ENCODE results near the gene RUNX3. TPM values are rescaled to one million over a fixed set of nuclear protein-coding genes. Genes with fewer than 3 reads are reported as not detected.
A peak's percentile ranks its signal among the peaks of the same experiment; 100 is the strongest.

RUNX3 gene
- total and polyA plus RNA-seq, 4 experiments from 2014 or later: 12.5 to 112 (median 78.0) TPM

DNA sequence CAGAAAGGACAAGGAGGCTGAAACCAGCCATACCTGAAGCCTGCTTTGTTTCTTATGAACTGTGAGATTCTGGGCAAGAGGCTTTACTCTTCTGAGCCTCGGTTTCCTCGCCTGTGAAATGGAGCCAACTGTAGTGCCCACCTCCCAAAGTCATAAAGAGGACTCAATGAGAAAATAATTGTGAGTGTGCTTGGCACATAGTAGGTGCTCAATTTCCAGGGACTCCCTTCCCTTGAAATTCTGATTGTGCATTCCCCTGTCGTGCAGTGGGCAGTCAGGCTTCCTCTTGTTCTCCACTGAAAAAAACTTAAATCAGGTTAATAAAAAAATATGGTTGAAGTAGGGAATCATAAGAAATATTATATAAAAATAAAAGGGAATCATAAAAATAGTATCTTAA is 37.5 kb upstream of the RUNX3 start:
- no peaks in the 10 kb centered on the region for H3K9me3 ChIP-seq (ENCODE audit: control insufficient read depth in 1 of 2, low read length in 2 of 2)
- intact Hi-C loops (cut with micrococcal nuclease): no loop called here
- H3K9me3 Mint-ChIP-seq: no peaks in the 10 kb centered on the region
- no peaks in the 10 kb centered on the region for H3K36me3 ChIP-seq (ENCODE audit: insufficient read depth, low read length)
- no peak overlapping the region for H3K4me3 ChIP-seq (ENCODE audit: low read length in 2 of 2)
- no peak overlapping the region for H3K27ac ChIP-seq (ENCODE audit: low read depth, low read length)
- no peak for DNase-seq
- H3K4me1 Mint-ChIP-seq: peaks cover 26 to 81% (median 49%) of the 10 kb centered on the region in 4 donors
- H3K27ac Mint-ChIP-seq: peak overlapping the region in 1 of 7 donors; percentile 36
- peaks cover 0 to 2% of the 10 kb centered on the region in 2 donors for H3K27me3 Mint-ChIP-seq
- peaks cover 0 to 4% of the 10 kb centered on the region in 2 donors for H3K36me3 Mint-ChIP-seq
- ChIA-PET CTCF (ENCODE audit: partially characterized antibody) (interaction anchor here (1.2 to 1.6 kb wide), 2 partner anchors 20 to 71 kb away, joined by 4 to 5 read pairs; no protein-coding TSS in a partner anchor), POLR2A (ENCODE audit: partially characterized antibody) (interaction anchor here (0.6 to 6.2 kb wide), 8 partner anchors 15 to 813 kb away, joined by 3 to 98 read pairs (median 5); partner anchors contain the start of gene RUNX3)
- H3K4me1 ChIP-seq (ENCODE audit: insufficient read depth, low read length): peaks cover 60% of the 10 kb centered on the region
- no peaks in the 10 kb centered on the region for H3K27me3 ChIP-seq (ENCODE audit: insufficient read depth, low read length)
- H3K4me3 Mint-ChIP-seq: no peak overlapping the region

- Mint-ChIP-seq H3K9me3 (no peaks in the 10 kb centered on the region), H3K27ac (peak overlapping the region; percentile 22 to 100 (median 83)), H3K4me1 (peaks cover 24 to 81% (median 47%) of the 10 kb centered on the region in 4 donors), H3K36me3 (peaks cover 0 to 4% of the 10 kb centered on the region in 2 donors), H3K4me3 (peak overlapping the region in 2 of 8 donors; percentile 21 to 67), H3K27me3 (peaks cover 0 to 2% of the 10 kb centered on the region in 2 donors)
- Histone ChIP-seq H3K4me3 (ENCODE audit: low read length in 2 of 2) (no peak overlapping the region), H3K9me3 (ENCODE audit: control insufficient read depth in 1 of 2, low read length in 2 of 2) (no peaks in the 10 kb centered on the region), H3K27ac (ENCODE audit: low read depth, low read length) (no peak overlapping the region), H3K27me3 (ENCODE audit: insufficient read depth, low read length) (no peaks in the 10 kb centered on the region), H3K36me3 (ENCODE audit: insufficient read depth, low read length) (no peaks in the 10 kb centered on the region), H3K4me1 (ENCODE audit: insufficient read depth, low read length) (peaks cover 57% of the 10 kb centered on the region)
- intact Hi-C loops (cut with micrococcal nuclease): no loop called here
- peak in 3 of 5 donors; percentile 40 to 83 (median 43) for DNase-seq
- POLR2A ChIA-PET (ENCODE audit: partially characterized antibody): interaction anchor here (0.9 to 6.2 kb wide), 7 partner anchors 14 to 62 kb away, joined by 3 to 98 read pairs (median 5); partner anchors contain the start of gene RUNX3
- CTCF ChIA-PET (ENCODE audit: partially characterized antibody): interaction anchor here (1.0 to 11.9 kb wide), 3 partner anchors 51 to 68 kb away, joined by 3 to 155 read pairs (median 3); no protein-coding TSS in a partner anchor
Observed at GRCh38 chr1:24966724-24967346, 36.8 kb upstream of the RUNX3 start.

DNA sequence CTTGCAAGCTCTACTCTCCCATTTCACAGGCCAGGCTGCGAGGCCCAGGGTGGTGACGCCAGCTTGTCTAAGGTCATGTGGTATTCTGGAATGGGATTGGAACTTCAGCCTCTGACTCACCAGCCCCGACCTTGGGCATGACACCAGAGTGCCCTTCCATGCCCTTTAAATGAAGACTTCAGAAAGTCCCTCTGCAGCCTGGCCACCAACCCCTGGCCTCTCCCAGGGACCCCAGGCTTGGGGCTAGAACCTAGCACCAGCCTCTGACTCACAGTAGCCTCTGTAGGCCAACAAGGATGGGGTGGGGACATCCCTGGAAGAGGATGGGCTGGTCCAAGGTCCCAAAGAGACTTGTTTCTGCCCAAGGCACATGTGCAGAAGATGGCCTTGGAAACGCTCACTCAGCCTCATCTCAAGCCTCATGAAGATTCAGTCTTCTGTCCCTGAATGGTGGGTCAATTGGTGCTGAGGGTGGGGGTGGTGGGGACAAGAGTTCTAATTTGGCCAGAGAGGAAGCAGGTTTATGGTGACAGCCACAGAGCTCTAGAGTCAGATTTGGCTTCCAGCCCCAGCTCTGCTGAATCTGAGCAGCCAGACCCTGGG is 36.1 kb upstream of the RUNX3 start:
- CTCF ChIA-PET (ENCODE audit: partially characterized antibody): interaction anchor here (1.0 to 11.9 kb wide), 5 partner anchors 15 to 69 kb away, joined by 3 to 155 read pairs (median 11); no protein-coding TSS in a partner anchor
- POLR2A ChIA-PET (ENCODE audit: partially characterized antibody): interaction anchor here (0.9 to 6.2 kb wide), 8 partner anchors 14 to 71 kb away, joined by 3 to 98 read pairs (median 20); partner anchors contain the start of gene RUNX3

DNA sequence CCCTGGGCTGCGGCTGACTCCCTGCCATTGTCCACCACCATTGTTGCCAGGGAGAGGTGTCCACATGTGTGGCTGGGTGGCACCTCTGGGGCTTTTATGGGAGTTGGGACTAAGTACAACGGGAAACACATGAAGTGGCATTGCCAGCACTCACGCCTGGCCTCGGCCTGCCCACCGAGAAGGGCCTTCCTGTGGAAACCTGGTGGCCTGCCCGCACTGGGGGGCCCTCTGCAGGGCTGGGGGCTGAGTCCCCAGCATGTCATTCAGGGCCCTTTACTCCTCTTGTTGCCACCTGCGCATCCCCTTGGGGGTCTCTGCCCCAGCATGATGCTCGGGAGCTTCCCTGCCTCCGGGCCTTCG is 35.5 kb upstream of the RUNX3 start:
- peaks cover 0 to 2% of the 10 kb centered on the region in 2 donors for H3K27me3 Mint-ChIP-seq
- Histone ChIP-seq H3K4me3 (ENCODE audit: low read length in 2 of 2) (peak overlapping the region in 1 of 2 donors; percentile 27), H3K4me1 (ENCODE audit: insufficient read depth, low read length) (peaks cover 45% of the 10 kb centered on the region)

More for the DNA sequence above, 36.1 kb upstream of the RUNX3 start:
- Mint-ChIP-seq H3K9me3 (no peaks in the 10 kb centered on the region), H3K27ac (peak overlapping the region; percentile 68 to 100 (median 92)), H3K36me3 (peaks cover 0 to 4% of the 10 kb centered on the region in 2 donors), H3K27me3 (peaks cover 0 to 2% of the 10 kb centered on the region in 2 donors), H3K4me1 (peaks cover 22 to 80% (median 46%) of the 10 kb centered on the region in 4 donors), H3K4me3 (peak overlapping the region in 2 of 8 donors; percentile 21 to 67)
- DNase-seq: no peak
- Histone ChIP-seq H3K27me3 (ENCODE audit: insufficient read depth, low read length) (no peaks in the 10 kb centered on the region), H3K27ac (ENCODE audit: low read depth, low read length) (no peak overlapping the region), H3K36me3 (ENCODE audit: insufficient read depth, low read length) (no peaks in the 10 kb centered on the region), H3K9me3 (ENCODE audit: control insufficient read depth in 1 of 2, low read length in 2 of 2) (no peaks in the 10 kb centered on the region), H3K4me3 (ENCODE audit: low read length in 2 of 2) (no peak overlapping the region), H3K4me1 (ENCODE audit: insufficient read depth, low read length) (peaks cover 51% of the 10 kb centered on the region)
- intact Hi-C loops (cut with micrococcal nuclease): no loop called here

DNA sequence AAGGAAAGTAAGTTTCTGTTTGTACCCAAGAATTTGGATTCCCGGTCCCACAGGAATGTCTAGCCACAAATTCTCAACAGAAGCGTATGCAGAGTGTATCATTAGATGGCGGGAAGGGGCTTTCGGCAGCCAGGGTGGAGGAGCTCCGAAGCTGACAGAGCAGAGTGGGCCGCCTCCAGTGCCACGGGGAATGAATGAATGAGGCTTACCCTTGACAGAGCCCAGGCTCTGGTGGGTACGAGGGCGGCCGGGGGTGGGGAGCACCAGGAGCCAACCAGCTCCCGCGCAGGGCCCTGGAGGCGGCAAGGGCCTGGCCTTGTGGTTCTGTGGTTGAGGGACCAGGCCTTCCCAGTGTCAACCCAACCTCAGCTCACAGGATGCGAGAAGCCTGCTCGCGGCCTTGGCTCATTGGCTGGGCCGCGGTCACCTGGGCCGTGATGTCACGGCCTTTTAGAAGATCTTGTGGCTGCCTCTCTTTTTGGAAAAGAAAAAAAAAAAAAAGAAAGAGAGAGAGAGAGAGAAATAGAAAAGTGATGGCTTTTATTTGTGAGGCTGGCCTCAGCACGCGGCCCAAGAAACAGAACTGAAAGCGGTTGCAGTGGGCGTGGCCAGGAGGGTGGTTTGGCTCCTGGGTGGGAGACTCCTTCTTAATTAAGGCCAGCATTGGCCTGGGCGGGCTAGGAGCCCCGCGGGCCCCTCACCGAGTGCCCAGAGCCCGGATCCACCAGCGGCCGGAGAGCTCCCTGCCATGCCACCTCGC is 34.9 kb upstream of the RUNX3 start:
- Mint-ChIP-seq H3K27me3 (peaks cover 0 to 2% of the 10 kb centered on the region in 2 donors), H3K4me1 (peaks cover 16 to 73% (median 39%) of the 10 kb centered on the region in 4 donors), H3K36me3 (peaks cover 0 to 4% of the 10 kb centered on the region in 2 donors), H3K27ac (peak overlapping the region; percentile 89 to 100 (median 96)), H3K9me3 (no peaks in the 10 kb centered on the region), H3K4me3 (peak overlapping the region; percentile 69 to 91 (median 84))
- Histone ChIP-seq H3K27me3 (ENCODE audit: insufficient read depth, low read length) (no peaks in the 10 kb centered on the region), H3K27ac (ENCODE audit: low read depth, low read length) (peak overlapping the region; percentile 69), H3K4me3 (ENCODE audit: low read length in 2 of 2) (peak overlapping the region; percentile 46 to 69), H3K9me3 (ENCODE audit: control insufficient read depth in 1 of 2, low read length in 2 of 2) (no peaks in the 10 kb centered on the region), H3K4me1 (ENCODE audit: insufficient read depth, low read length) (peaks cover 45% of the 10 kb centered on the region), H3K36me3 (ENCODE audit: insufficient read depth, low read length) (no peaks in the 10 kb centered on the region)
- CTCF ChIA-PET (ENCODE audit: partially characterized antibody): interaction anchor here (0.6 to 11.9 kb wide), 18 partner anchors 9 to 135 kb away, joined by 3 to 155 read pairs (median 6); partner anchors contain the start of gene RUNX3
- POLR2A ChIA-PET (ENCODE audit: partially characterized antibody): interaction anchor here (0.6 to 6.2 kb wide), 18 partner anchors 9 to 72 kb away, joined by 3 to 98 read pairs (median 8); partner anchors contain the start of gene RUNX3
- peak; percentile 90 to 95 (median 93) for DNase-seq
- intact Hi-C loops (cut with micrococcal nuclease): loop anchor here (1.0 kb wide), 2 partner anchors 10 to 57 kb away; no protein-coding TSS in a partner anchor

More for the DNA sequence above, 35.5 kb upstream of the RUNX3 start:
- intact Hi-C loops (cut with micrococcal nuclease): loop anchor here (1.0 kb wide), 2 partner anchors 10 to 57 kb away; no protein-coding TSS in a partner anchor
- CTCF ChIA-PET (ENCODE audit: partially characterized antibody): interaction anchor here (1.0 to 11.9 kb wide), 13 partner anchors 9 to 131 kb away, joined by 3 to 155 read pairs (median 6); partner anchors contain the start of gene RUNX3
- peak overlapping the region in 7 of 8 donors; percentile 10 to 86 (median 83) for H3K4me3 Mint-ChIP-seq
- no peaks in the 10 kb centered on the region for H3K9me3 Mint-ChIP-seq
- H3K27ac Mint-ChIP-seq: peak overlapping the region; percentile 68 to 100 (median 93)
- H3K36me3 Mint-ChIP-seq: peaks cover 0 to 4% of the 10 kb centered on the region in 2 donors
- no peaks in the 10 kb centered on the region for H3K27me3 ChIP-seq (ENCODE audit: insufficient read depth, low read length)
- no peaks in the 10 kb centered on the region for H3K9me3 ChIP-seq (ENCODE audit: control insufficient read depth in 1 of 2, low read length in 2 of 2)
- POLR2A ChIA-PET (ENCODE audit: partially characterized antibody): interaction anchor here (0.6 to 6.2 kb wide), 18 partner anchors 9 to 72 kb away, joined by 3 to 98 read pairs (median 8); partner anchors contain the start of gene RUNX3
- H3K27ac ChIP-seq (ENCODE audit: low read depth, low read length): peak overlapping the region; percentile 69
- H3K36me3 ChIP-seq (ENCODE audit: insufficient read depth, low read length): no peaks in the 10 kb centered on the region
- H3K4me1 Mint-ChIP-seq: peaks cover 18 to 75% (median 42%) of the 10 kb centered on the region in 4 donors
- DNase-seq: no peak

- peaks cover 45% of the 10 kb centered on the region for H3K4me1 ChIP-seq (ENCODE audit: insufficient read depth, low read length)
- CTCF ChIA-PET (ENCODE audit: partially characterized antibody): interaction anchor here (0.6 to 11.9 kb wide), 28 partner anchors 10 to 138 kb away, joined by 3 to 155 read pairs (median 5); partner anchors contain the start of gene RUNX3
- peak overlapping the region; percentile 69 for H3K27ac ChIP-seq (ENCODE audit: low read depth, low read length)
- H3K36me3 ChIP-seq (ENCODE audit: insufficient read depth, low read length): no peaks in the 10 kb centered on the region
- peak overlapping the region; percentile 89 to 100 (median 96) for H3K27ac Mint-ChIP-seq
- POLR2A ChIA-PET (ENCODE audit: partially characterized antibody): interaction anchor here (0.9 to 6.2 kb wide), 19 partner anchors 9 to 73 kb away, joined by 3 to 98 read pairs (median 7); partner anchors contain the start of gene RUNX3
- intact Hi-C loops (cut with micrococcal nuclease): loop anchor here (1.0 kb wide), 1 partner anchor 73 kb away; no protein-coding TSS in a partner anchor
- H3K9me3 ChIP-seq (ENCODE audit: control insufficient read depth in 1 of 2, low read length in 2 of 2): no peaks in the 10 kb centered on the region
- peak overlapping the region; percentile 69 to 91 (median 84) for H3K4me3 Mint-ChIP-seq
- peaks cover 0 to 4% of the 10 kb centered on the region in 2 donors for H3K36me3 Mint-ChIP-seq
- H3K4me3 ChIP-seq (ENCODE audit: low read length in 2 of 2): peak overlapping the region; percentile 46 to 69
- H3K4me1 Mint-ChIP-seq: peaks cover 16 to 77% (median 39%) of the 10 kb centered on the region in 4 donors
- no peaks in the 10 kb centered on the region for H3K9me3 Mint-ChIP-seq
- H3K27me3 ChIP-seq (ENCODE audit: insufficient read depth, low read length): no peaks in the 10 kb centered on the region
- H3K27me3 Mint-ChIP-seq: peaks cover 0 to 2% of the 10 kb centered on the region in 2 donors
- no peak for DNase-seq
Observed at GRCh38 chr1:24963943-24964693, 34.0 kb upstream of the RUNX3 start.

All from CD4-positive, alpha-beta memory T cell (primary cell).